SK-N-MC (cell line): ENCODE measurements around the gene DPYSL5.

Experiments
- EZH2 ChIP-seq: fragments of 200-600 bp; sonication (generic); IDR thresholded peaks from one replicate; pipeline ENCODE4 v1.6.1; 2017; ENCODE audit warnings: antibody characterized with exemption
- POLR2AphosphoS5 ChIP-seq: IDR thresholded peaks from 2 replicates; pipeline ENCODE4 v1.6.1; 2012; ENCODE audit warnings: mild to moderate bottlenecking, low read depth, low read length, borderline replicate concordance

- no peak for TF ChIP-seq EZH2
- no peak for TF ChIP-seq POLR2AphosphoS5
Observed at GRCh38 chr2:26951236-26951635, 103.3 kb downstream of the DPYSL5 start.
